Erythroblast (primary cell): ENCODE measurements around the gene GOLGA6L9.

ENCODE experiments used
- GATA1 ChIP-seq: IDR thresholded peaks from 2 replicates; pipeline ENCODE4 v1.6.1; 2011; ENCODE audit warnings: low read depth, mild to moderate bottlenecking, control low read depth, low read length, moderate library complexity
- POLR2A ChIP-seq: IDR thresholded peaks from 2 replicates; pipeline ENCODE4 v1.6.1; 2011; ENCODE audit warnings: mild to moderate bottlenecking, low read length

GRCh38 chr15:82393671-82394070 lies 35.9 kb upstream of the GOLGA6L9 start:
- TF ChIP-seq POLR2A (no peak), GATA1 (no peak)
